NCI-H2081 treated with DMSO at 0.1 percent for 48 hours (cell line): Measurements from ENCODE around the gene KRTAP3-2.
A peak's percentile ranks its signal among the peaks of the same experiment; 100 is the strongest.

Experiments
- DNase-seq: peaks from one replicate; lab custom pipeline; 2025; lab: John Stamatoyannopoulos, UW

Gene KRTAP3-2

DNA sequence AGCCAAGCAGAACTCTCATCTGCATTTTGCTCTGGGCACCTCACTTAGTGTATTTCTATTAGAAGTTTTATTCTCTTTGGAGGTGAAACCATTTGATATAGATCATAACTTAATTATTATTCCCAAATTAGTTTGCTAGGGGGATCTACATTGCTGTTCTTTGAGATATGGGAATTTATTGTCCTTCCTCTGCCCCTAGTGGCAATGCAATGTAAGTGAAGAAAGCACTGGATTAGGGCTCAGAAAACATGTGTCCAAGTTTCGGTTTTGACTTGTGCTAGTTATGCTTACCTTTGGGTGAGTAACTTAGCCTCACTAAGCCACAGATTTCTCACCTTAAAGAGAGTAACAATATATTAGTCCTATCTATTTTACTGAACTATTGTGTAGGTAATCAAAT lies 35.9 kb downstream of the KRTAP3-2 start:
- DNase-seq, result no peak

DNA sequence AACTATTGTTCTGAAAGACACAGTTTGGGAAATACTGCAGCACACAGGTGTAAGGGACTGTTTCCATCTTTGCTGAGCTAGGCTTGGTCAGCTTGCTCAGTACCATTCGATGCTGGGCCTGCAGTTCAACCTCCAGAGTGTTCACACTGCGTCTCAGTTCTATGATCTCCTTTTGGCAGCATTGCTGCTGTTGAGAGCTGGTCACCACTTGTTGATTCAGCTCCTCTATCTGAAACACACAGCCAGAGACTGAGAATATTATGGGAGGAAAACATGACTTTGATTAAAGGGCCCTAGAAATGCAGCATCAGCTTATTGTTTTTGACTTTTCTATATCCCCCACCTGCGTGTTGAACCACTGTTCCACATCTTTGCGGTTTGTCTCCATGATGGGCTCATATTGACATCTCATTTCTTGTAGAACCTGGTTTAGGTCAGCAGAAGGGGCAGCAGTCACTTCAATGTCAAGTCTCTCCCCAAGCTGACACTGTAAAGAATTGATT lies 37.6 kb downstream of the KRTAP3-2 start:
- DNase-seq, result no peak

DNA sequence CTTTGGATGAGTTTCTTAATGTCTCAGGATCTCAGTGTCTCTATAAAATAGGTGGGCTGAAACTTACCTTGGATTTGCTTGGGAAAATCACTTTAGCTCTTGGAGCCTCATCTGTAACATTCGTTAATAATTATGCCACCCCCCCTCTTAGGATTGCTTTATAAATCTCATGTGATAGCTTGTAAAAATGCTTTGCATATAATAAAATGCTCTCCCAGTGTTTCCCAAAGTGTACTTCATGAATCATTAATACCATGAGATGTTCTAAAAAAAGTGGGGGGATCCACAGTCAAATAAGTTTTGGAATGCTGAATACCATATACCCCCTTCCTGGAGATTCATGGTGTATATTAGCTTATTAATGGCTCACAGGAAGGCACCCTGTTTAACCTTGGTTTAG lies 38.1 kb downstream of the KRTAP3-2 start:
- DNase-seq, result no peak

DNA sequence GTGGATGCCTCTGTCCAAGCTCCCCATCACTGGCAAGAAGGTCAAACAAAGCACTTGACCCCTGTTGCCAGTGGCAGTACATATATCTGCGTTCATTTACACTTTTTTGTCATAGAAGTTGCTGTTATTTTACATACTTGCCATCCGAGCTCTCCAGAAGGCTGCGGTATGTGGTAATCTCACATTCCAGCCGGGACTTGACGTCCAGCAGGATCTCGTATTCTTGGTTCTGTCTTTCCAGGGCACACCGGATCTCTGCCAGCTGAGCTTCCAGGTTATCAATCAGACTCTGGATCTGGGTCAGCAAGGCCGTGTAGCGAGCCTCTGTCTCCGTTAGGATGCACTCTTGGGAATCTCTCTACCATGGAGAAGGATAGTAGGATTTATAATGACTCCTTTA lies 39.6 kb downstream of the KRTAP3-2 start:
- no peak for DNase-seq

DNA sequence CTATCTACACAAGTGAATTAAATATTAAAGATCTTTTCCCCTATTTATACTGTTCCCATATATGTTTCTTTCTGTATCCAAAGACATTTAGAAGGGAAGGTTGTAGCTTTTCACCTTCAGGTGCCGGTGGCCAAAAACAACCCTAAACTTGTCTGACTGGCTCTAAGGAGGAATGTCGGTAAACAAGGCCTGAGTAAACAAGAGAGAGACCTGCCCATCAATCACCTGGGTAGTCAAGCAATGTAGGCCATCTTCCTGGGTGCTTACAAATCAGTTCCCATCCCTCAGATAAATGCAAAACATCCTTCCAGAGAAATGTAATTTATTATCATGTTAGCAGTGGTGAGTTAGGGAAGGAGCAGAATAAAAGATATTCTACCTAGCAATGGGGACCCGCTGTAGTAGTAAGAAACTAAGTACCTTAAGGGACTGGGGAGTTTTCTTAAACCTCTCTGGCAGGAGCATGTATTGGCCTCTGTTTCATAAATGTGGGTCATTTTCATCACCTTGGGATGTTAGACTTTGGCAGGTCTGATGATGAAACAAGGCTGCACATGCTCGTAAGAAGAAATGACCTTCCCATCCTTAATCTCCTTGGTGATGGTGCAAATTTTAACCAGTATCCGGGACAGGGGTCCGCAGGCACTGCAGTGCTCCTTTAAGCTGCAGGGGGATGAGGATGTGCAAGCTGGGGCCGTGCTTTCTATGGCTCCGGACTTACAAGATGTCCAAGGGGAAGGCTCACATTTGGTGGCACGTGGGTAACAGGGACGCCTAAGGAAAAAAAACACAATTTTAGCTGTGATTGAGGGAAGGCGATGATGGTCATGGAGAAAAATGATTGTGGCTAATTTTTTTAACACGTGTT lies 41.4 kb downstream of the KRTAP3-2 start:
- DNase-seq, result no peak

DNA sequence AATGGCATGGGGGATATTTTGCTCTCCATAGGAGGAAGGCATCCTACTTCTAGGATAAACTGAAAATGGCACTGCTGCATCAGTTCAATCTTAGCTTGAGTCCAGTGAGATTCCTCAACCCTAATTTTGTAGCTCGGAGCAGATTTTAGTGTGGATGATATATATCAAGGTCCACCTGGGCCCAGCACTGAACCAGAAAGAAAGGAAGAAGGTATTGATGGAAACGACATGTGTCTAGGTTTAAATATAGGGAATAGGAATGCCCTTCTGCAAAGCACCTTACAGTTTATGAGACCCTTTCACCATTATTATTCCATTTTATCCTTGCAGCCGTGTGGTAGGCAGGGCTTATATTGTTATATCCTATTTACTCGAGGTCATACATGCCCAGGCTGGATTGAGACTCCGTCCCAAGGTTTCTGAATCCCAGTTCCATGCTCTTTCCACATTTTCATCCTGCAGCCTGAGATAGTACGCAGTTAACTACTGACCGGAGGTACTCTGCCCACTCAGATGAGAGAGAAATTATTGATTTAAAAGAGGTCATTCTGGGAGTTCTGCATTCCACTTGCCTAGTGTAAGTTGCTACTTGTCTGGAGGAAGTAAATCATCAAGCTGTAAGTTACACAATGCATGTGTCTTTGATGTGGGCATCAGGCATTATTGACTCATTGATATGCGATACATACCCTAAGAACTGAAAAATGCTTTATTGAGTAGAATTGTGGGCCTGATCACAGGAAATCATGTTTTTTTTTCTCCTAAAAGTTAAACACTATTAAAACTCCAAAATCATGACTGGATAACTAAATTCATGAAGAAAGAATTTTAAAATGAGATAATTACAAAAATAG lies 43.1 kb downstream of the KRTAP3-2 start:
- no peak for DNase-seq

DNA sequence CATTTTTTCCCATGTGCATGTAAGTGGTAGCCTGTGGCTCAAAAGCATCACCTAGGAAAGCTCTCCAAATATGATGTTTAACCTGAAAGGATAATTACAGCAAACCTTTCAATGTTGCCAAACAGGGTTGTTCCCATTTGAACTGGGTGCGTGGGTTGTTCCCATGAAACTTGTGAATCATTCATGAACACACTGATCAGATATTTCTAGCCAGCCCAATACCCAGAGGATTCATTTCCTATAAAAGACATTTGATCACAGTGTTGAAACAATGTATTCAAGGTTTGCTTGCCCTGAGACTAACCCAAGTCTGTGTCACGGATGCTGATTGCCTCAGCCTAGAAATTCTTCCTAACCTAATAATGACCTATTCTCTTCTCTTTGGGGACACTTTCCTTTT lies 45.8 kb downstream of the KRTAP3-2 start:
- DNase-seq, result no peak

DNA sequence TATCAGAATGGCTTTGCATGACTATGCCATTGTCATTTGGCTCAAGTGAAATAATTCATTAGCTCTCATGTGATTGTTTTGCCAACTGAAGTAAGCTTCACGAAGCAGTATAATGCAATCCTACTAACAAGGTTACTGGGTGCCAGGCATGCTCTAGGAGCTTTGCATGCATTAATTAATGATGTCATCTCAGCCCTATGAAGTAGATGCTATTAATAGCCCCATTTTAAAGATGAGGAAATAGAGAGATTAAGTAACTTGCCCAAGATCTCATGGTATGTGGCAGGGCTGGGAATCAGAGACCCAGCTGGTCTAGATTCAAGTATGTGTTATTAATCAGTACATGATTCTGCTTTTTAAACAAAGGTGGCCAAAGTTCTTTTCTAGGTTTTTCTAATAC lies 47.0 kb downstream of the KRTAP3-2 start:
- no peak for DNase-seq

DNA sequence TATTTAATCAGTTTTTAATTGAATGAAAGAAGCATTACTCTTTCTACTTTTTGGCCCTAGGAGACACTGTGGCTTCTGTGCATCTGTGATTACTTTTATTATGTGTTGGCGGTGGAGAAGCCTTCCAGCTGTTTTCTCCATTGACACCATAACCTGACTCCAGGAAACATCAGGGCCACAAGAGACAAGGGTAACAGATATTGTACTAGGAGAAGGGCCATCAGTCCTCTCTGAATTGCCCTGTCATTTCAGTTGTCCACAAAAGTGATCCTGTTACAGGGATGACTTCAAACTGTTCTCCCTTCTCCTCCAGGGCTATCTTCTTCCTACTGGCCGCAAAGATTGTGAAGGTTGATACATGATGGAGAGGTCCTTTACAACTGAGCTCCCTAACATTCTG lies 47.6 kb downstream of the KRTAP3-2 start:
- DNase-seq, result no peak

DNA sequence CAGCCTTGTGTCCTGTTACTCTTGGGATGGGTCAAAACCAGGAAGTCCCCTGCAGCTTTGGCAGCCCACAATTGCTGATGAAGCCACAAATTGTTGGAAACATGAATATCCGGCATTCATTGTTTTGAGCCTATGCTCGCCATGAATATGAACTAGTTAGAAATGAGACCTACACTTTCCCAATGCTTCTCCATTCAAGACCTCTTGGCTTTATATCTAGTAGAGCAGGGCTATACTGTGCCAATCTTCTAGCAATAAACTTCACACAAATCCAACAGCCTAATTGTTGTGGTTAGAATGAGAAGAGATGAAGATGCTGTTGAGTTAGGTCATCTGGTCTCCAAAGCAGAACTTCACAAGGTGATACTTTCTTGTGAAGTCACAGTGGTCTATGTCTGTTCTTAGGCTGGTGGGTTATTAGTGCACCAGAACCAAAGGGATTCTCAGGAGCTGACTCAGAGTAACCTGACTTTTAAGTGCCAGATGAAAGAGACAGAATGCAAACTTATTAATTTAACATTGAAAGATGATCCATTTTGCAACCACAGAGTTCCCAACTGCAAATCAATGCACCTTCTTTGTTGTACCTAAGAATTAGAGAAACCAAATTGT lies 48.6 kb downstream of the KRTAP3-2 start:
- DNase-seq, result no peak

DNA sequence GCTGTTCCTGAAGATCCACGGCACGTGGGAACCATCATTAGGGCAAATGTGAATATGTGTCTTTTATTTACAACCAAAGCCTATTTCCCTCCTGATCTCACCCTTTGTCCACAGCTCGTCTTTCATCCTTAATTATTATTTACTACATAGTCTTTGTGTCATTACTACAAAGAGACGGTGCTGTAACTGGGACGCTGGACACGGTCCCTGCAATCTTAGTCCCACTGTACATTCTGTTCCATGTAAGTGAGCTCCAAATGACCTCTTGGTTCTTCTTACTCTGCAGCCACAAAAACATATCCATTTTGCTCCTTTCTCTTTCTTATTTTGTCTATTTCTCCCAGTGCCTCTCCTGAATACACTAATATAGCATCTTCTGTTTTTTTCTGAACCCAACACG lies 49.5 kb downstream of the KRTAP3-2 start:
- no peak for DNase-seq

DNA sequence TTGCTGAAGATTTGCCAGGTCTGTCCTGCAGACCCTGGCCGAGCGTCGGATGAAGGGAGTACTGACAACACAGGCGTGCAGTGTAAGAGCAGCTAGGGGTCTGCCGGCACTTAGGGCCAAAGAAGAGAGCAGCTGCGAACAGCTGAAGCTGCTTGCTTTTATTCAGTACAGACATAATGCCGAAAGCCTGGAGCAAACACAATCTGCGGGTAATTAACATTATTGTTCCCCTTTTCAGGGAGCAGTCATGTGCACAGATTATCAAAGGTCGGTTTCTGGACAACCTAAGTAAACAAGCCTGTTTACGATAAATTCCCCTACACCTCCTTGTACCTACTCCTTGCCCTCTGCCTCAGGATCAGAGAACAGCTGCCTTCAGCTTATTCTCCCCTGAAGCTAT lies 50.3 kb downstream of the KRTAP3-2 start:
- DNase-seq, result peak; percentile 34
